PFSK-1 (cell line): ENCODE results near the gene SPESP1.

Source experiments
- FOXP2 ChIP-seq: optimal IDR thresholded peaks from 2 replicates; pipeline ENCODE3; 2011; ENCODE audit warnings: borderline replicate concordance, control low read depth, inconsistent platforms; ENCODE audit not compliant: insufficient read depth; ENCODE audit errors: extremely low read length, extremely low read depth
- POLR2AphosphoS5 ChIP-seq: IDR thresholded peaks from 2 replicates; pipeline ENCODE4 v1.6.1; 2012; ENCODE audit warnings: low read depth, mild to moderate bottlenecking, control low read depth, low read length, moderate library complexity
- SIN3A ChIP-seq: IDR thresholded peaks from 2 replicates; pipeline ENCODE4 v1.6.1; 2012; ENCODE audit warnings: mild to moderate bottlenecking, low read length, moderate library complexity, borderline replicate concordance; ENCODE audit not compliant: insufficient read depth
- TAF1 ChIP-seq: IDR thresholded peaks from 2 replicates; pipeline ENCODE4 v1.6.1; 2012; ENCODE audit warnings: low read length, control low read depth, borderline replicate concordance; ENCODE audit not compliant: insufficient read depth
- TF ChIP-seq, protein P1 (sequence below), 2 experiments: IDR thresholded peaks; 2 replicates each; pipeline versions ENCODE4 v1.6.1 to v1.8.0; 2011 to 2012; ENCODE audit warnings: low read depth in 2 of 2, low read length in 2 of 2, control low read depth in 1 of 2, inconsistent platforms in 1 of 2, mild to moderate bottlenecking in 1 of 2, moderate library complexity in 1 of 2; ENCODE audit not compliant: insufficient read depth in 1 of 2

Gene SPESP1

DNA sequence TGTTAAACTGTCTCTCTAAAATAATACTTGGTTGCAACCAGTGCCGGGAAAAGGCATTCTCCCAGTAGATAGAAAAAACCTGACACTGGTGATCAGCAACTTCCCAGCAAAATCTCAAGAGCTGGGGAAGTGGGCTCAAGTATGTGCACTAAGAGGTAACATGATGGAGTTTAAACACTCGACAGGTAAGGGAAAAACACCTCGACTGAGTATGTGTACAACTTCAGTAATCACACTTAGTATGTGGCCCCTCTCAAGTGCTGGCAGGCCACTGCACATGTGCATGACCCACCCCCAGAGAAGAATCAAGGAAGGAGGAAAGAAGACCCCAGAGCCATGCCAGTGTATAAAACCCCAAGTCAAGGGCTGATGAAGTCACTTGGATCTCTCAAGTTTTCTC, 27.4 kb downstream of the SPESP1 start:
- TF ChIP-seq FOXP2 = no peak
- TF ChIP-seq SIN3A = no peak
- no peak for TF ChIP-seq TAF1
- TF ChIP-seq, protein P1, sequence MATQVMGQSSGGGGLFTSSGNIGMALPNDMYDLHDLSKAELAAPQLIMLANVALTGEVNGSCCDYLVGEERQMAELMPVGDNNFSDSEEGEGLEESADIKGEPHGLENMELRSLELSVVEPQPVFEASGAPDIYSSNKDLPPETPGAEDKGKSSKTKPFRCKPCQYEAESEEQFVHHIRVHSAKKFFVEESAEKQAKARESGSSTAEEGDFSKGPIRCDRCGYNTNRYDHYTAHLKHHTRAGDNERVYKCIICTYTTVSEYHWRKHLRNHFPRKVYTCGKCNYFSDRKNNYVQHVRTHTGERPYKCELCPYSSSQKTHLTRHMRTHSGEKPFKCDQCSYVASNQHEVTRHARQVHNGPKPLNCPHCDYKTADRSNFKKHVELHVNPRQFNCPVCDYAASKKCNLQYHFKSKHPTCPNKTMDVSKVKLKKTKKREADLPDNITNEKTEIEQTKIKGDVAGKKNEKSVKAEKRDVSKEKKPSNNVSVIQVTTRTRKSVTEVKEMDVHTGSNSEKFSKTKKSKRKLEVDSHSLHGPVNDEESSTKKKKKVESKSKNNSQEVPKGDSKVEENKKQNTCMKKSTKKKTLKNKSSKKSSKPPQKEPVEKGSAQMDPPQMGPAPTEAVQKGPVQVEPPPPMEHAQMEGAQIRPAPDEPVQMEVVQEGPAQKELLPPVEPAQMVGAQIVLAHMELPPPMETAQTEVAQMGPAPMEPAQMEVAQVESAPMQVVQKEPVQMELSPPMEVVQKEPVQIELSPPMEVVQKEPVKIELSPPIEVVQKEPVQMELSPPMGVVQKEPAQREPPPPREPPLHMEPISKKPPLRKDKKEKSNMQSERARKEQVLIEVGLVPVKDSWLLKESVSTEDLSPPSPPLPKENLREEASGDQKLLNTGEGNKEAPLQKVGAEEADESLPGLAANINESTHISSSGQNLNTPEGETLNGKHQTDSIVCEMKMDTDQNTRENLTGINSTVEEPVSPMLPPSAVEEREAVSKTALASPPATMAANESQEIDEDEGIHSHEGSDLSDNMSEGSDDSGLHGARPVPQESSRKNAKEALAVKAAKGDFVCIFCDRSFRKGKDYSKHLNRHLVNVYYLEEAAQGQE (IDR thresholded peaks at IDR 0.05; ENCODE audit: insufficient read depth in 1 of 2, low read depth in 2 of 2, low read length in 2 of 2) = no peak

DNA sequence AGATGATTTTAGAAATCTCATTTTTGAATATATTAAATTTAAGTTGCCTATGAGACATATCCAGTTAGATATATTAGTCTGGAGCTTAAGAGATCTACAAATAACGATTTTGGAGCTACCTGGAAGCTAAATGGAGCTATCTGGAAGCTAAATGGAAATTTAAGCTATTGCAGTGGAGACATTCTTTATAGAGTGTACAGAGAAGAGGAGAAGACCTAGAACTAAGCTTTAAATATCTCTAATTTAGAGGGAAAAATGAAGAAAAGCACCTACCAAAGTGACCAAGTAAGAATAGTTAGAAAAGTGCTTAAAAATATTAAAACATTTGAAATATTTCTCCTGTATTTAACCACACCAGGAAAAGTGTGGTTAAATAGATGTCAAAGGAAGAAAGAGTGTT, 28.3 kb downstream of the SPESP1 start:
- TF ChIP-seq FOXP2 (no peak), SIN3A (no peak), TAF1 (no peak), POLR2AphosphoS5 (no peak)
- TF ChIP-seq, protein P1 (IDR thresholded peaks at IDR 0.05; ENCODE audit: insufficient read depth in 1 of 2, low read depth in 2 of 2, low read length in 2 of 2) = no peak

DNA sequence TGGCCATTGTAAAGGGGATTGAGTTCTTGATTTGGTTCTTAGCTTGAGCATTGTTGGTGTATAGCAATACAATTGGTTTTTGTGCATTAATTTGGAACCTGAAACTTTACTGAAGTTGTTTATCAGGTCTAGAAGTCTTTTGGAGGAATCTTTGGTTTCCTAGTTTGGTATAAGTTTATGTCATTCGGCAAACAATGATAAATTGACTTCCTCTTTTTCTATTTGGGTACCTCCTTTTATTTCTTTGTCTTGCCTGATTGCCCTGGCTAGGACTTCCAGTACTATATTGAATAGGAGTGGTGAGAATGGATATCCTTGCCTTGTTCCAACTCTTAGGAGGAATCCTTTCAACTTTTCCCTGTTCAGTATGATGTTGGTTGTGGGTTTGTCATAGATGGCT, 32.1 kb downstream of the SPESP1 start:
- TF ChIP-seq FOXP2 = no peak
- TF ChIP-seq, protein P1 (IDR thresholded peaks at IDR 0.05; ENCODE audit: insufficient read depth in 1 of 2, low read depth in 2 of 2, low read length in 2 of 2) = no peak
- TF ChIP-seq SIN3A = no peak
- no peak for TF ChIP-seq TAF1
- no peak for TF ChIP-seq POLR2AphosphoS5

- TF ChIP-seq FOXP2 (no peak), POLR2AphosphoS5 (no peak), SIN3A (no peak), TAF1 (no peak)
- TF ChIP-seq, protein P1 (IDR thresholded peaks at IDR 0.05; ENCODE audit: insufficient read depth in 1 of 2, low read depth in 2 of 2, low read length in 2 of 2) = no peak
These were observed 36.7 kb downstream of the SPESP1 start for GRCh38 chr15:68966996-68967395.

GRCh38 chr15:68967948-68968347, 37.6 kb downstream of the SPESP1 start:
- no peak for TF ChIP-seq TAF1
- TF ChIP-seq, protein P1 (IDR thresholded peaks at IDR 0.05; ENCODE audit: insufficient read depth in 1 of 2, low read depth in 2 of 2, low read length in 2 of 2) = no peak
- TF ChIP-seq SIN3A = no peak
- no peak for TF ChIP-seq FOXP2
- TF ChIP-seq POLR2AphosphoS5 = no peak
